Muscle of arm (tissue), 12 donors: Measurements from ENCODE around the gene RIT1. TPM values are rescaled to one million over a fixed set of nuclear protein-coding genes. Genes with fewer than 3 reads are reported as not detected.

ENCODE experiments used
- DNase-seq: peaks from one replicate; pipeline ENCODE4 v3.0.0-alpha.2; 2013
- polyA plus RNA-seq, 12 donors: library from polyadenylated mRNA; unstranded; fragments of 120-200 nt; gene quantifications; one replicate each; pipeline ENCODE4 v1.2.1, GENCODE V29; 2013; ENCODE audit not compliant: insufficient read length in 12 of 12

Gene RIT1
- polyA plus RNA-seq, 12 donors, result 17.7 to 33.4 (median 28.7) TPM; not detected in 1

- peak; percentile 90 for DNase-seq
Observed at GRCh38 chr1:155859881-155860871, 51.0 kb downstream of the RIT1 start.

- DNase-seq, result peak; percentile 98
Observed at GRCh38 chr1:155859234-155859829, 51.8 kb downstream of the RIT1 start, which contains the start of gene SYT11. TSS of gene SYT11 (plus strand) at chr1:155859567. CDS start at chr1:155859762, 195 bp downstream.

- DNase-seq, result no peak
Observed at GRCh38 chr1:155858800-155859233, 52.3 kb downstream of the RIT1 start.

- DNase-seq, result peak; percentile 95
Observed at GRCh38 chr1:155856975-155857930, 53.9 kb downstream of the RIT1 start, which contains the start of gene GON4L. TSS of gene GON4L (minus strand) at chr1:155857214. CDS start at chr1:155853780, 3,434 bp downstream.

- no peak for DNase-seq
Observed at GRCh38 chr1:155856257-155856974, 54.7 kb downstream of the RIT1 start.

- DNase-seq, result no peak
Observed at GRCh38 chr1:155850345-155850744, 60.8 kb downstream of the RIT1 start.

GRCh38 chr1:155847823-155848529 is 63.2 kb downstream of the RIT1 start:
- no peak for DNase-seq

Other genes starting within 250 kb of the RIT1 start
- gene YY1AP1, start 222.6 kb downstream of the RIT1 start, polyA plus RNA-seq, result 10 to 100 TPM in 11 of 12 donors, not detected in 1; 31.3 to 86.6 (median 54.6) TPM
- gene DAP3, start 222.3 kb downstream of the RIT1 start, polyA plus RNA-seq, result 100 to 1,000 TPM in 11 of 12 donors, not detected in 1; 121 to 176 (median 141) TPM
- gene GON4L, start 54.1 kb downstream of the RIT1 start, polyA plus RNA-seq, result 10 to 100 TPM in 11 of 12 donors, not detected in 1; 25.0 to 47.3 (median 33.2) TPM
- 100 to 1,000 TPM in 1 of 12 donors, 10 to 100 TPM in 11; 13.6 to 133 (median 16.9) TPM for gene SYT11, start 51.8 kb downstream of the RIT1 start, polyA plus RNA-seq
- gene KHDC4, start 23.1 kb upstream of the RIT1 start, polyA plus RNA-seq, result 10 to 100 TPM in 11 of 12 donors, not detected in 1; 25.3 to 71.3 (median 37.7) TPM
- under 1 TPM in 7 of 12 donors, not detected in 5; 0.12 to 0.62 (median 0.20) TPM for gene RXFP4, start 30.3 kb upstream of the RIT1 start, polyA plus RNA-seq
- 100 to 1,000 TPM; 119 to 396 (median 157) TPM for gene ARHGEF2, start 67.2 kb upstream of the RIT1 start, polyA plus RNA-seq
- 100 to 1,000 TPM in 11 of 12 donors, not detected in 1; 209 to 317 (median 230) TPM for gene SSR2, start 109.6 kb upstream of the RIT1 start, polyA plus RNA-seq
- gene UBQLN4, start 142.4 kb upstream of the RIT1 start, polyA plus RNA-seq, result 10 to 100 TPM in 11 of 12 donors, not detected in 1; 40.2 to 55.3 (median 47.1) TPM
- gene LAMTOR2, start 143.4 kb upstream of the RIT1 start, polyA plus RNA-seq, result 10 to 100 TPM in 11 of 12 donors, not detected in 1; 33.6 to 81.4 (median 36.4) TPM
- 10 to 100 TPM in 3 of 12 donors, 1 to 10 TPM in 1, under 1 TPM in 7, not detected in 1; 0.18 to 39.5 (median 0.65) TPM for gene RAB25, start 149.8 kb upstream of the RIT1 start, polyA plus RNA-seq
- 100 to 1,000 TPM in 1 of 12 donors, 10 to 100 TPM in 11; 17.0 to 113 (median 23.9) TPM for gene MEX3A, start 171.1 kb upstream of the RIT1 start, polyA plus RNA-seq
- gene LMNA, start 203.4 kb upstream of the RIT1 start, polyA plus RNA-seq, result 100 to 1,000 TPM; 240 to 804 (median 293) TPM
- gene SEMA4A, start 242.2 kb upstream of the RIT1 start, polyA plus RNA-seq, result 10 to 100 TPM in 2 of 12 donors, 1 to 10 TPM in 9, not detected in 1; 2.2 to 16.5 (median 3.4) TPM